WTC11 (cell line): ENCODE data around the gene LRRC47. TPM values are rescaled to one million over a fixed set of nuclear protein-coding genes. Genes with fewer than 3 reads are reported as not detected.

Experiments
- ATAC-seq: fragments of 200-7000 bp; cut with Tn5 transposase; 2 replicates; pipeline ENCODE4 v1.10.0; 2021; ENCODE audit warnings: mild to moderate bottlenecking, moderate library complexity
- CTCF ChIA-PET: fragments of 300-600 bp; sonication (Branson Sonifier 250); formaldehyde crosslinking; loops from one replicate; lab custom pipeline; 2021; ENCODE audit warnings: antibody characterized with exemption; lab: Charles Lee
- POLR2A ChIA-PET: fragments of 350-600 bp; sonication (Branson Sonifier 250); formaldehyde crosslinking; loops from one replicate; lab custom pipeline; 2021; ENCODE audit warnings: antibody characterized with exemption; lab: Charles Lee
- DNase-seq: peaks from one replicate; pipeline ENCODE4 v3.0.0; 2021; ENCODE audit warnings: low spot score
- H3K27ac Mint-ChIP-seq: 2 replicates; pipeline ENCODE4 v1.8.0; 2021; ENCODE audit warnings: mixed read lengths
- H3K27me3 Mint-ChIP-seq: 2 replicates; pipeline ENCODE4 v1.8.0; 2021; ENCODE audit warnings: low read depth, mild to moderate bottlenecking, moderate library complexity, mixed read lengths
- H3K36me3 Mint-ChIP-seq: 2 replicates; pipeline ENCODE4 v1.8.0; 2021; ENCODE audit warnings: mixed read lengths
- H3K4me1 Mint-ChIP-seq: 2 replicates; pipeline ENCODE4 v1.8.0; 2022; ENCODE audit warnings: mixed read lengths
- H3K4me3 Mint-ChIP-seq: 2 replicates; pipeline ENCODE4 v1.8.0; 2021; ENCODE audit warnings: mild to moderate bottlenecking, moderate library complexity, mixed read lengths
- H3K9me3 Mint-ChIP-seq: 2 replicates; pipeline ENCODE4 v1.8.0; 2021; ENCODE audit warnings: mixed read lengths
- ATF1 ChIP-seq: sonication (generic); formaldehyde crosslinking; IDR thresholded peaks from 2 replicates; pipeline ENCODE4 v1.8.1; 2023; ENCODE audit warnings: mild to moderate bottlenecking, moderate library complexity, missing genetic modification reagents
- ELF4 ChIP-seq: sonication (generic); formaldehyde crosslinking; IDR thresholded peaks from 2 replicates; pipeline ENCODE4 v1.8.1; 2022; ENCODE audit warnings: low read depth, mild to moderate bottlenecking, moderate library complexity, missing genetic modification reagents
- ETV6 ChIP-seq: sonication (generic); formaldehyde crosslinking; IDR thresholded peaks from 2 replicates; pipeline ENCODE4 v1.8.1; 2022; ENCODE audit warnings: mild to moderate bottlenecking, missing genetic modification reagents
- GRHL2 ChIP-seq: fragments of 250-450 bp; sonication (Bioruptor Pico); IDR thresholded peaks from 2 replicates; pipeline ENCODE4 v1.8.0; 2022; ENCODE audit warnings: mild to moderate bottlenecking, moderate library complexity; ENCODE audit not compliant: insufficient replicate concordance, severe bottlenecking
- GTF2I ChIP-seq: fragments of 250-450 bp; sonication (Bioruptor Pico); conservative IDR thresholded peaks from 2 replicates; pipeline ENCODE4 v1.4.0; 2021; ENCODE audit warnings: mild to moderate bottlenecking
- NFE2L1 ChIP-seq: sonication (generic); formaldehyde crosslinking; IDR thresholded peaks from 2 replicates; pipeline ENCODE4 v1.8.1; 2023; ENCODE audit warnings: missing genetic modification reagents
- RELA ChIP-seq: sonication (generic); formaldehyde crosslinking; IDR thresholded peaks from 2 replicates; pipeline ENCODE4 v1.8.1; 2022; ENCODE audit warnings: missing genetic modification reagents, mild to moderate bottlenecking, borderline replicate concordance
- SMAD4 ChIP-seq: sonication (generic); formaldehyde crosslinking; IDR thresholded peaks from 2 replicates; pipeline ENCODE4 v1.8.0; 2022; ENCODE audit warnings: mild to moderate bottlenecking, missing genetic modification reagents
- TEAD1 ChIP-seq: sonication (generic); formaldehyde crosslinking; IDR thresholded peaks from 2 replicates; pipeline ENCODE4 v1.8.0; 2022; ENCODE audit warnings: mild to moderate bottlenecking, missing genetic modification reagents
- TEAD4 ChIP-seq: sonication (generic); formaldehyde crosslinking; IDR thresholded peaks from 2 replicates; pipeline ENCODE4 v1.8.0; 2022; ENCODE audit warnings: mild to moderate bottlenecking, missing genetic modification reagents
- ZNF138 ChIP-seq: sonication (generic); formaldehyde crosslinking; conservative IDR thresholded peaks from 2 replicates; pipeline ENCODE4 v1.8.1; 2022; ENCODE audit warnings: mild to moderate bottlenecking, moderate library complexity, missing genetic modification reagents
- total RNA-seq: library from RNA; stranded (reverse); gene quantifications from 3 replicates; pipeline ENCODE4 v1.2.3, GENCODE V29; 2021
- TF ChIP-seq, protein P1 (sequence below): sonication (generic); formaldehyde crosslinking; IDR thresholded peaks from 2 replicates; pipeline ENCODE4 v1.8.1; 2022; ENCODE audit warnings: low read depth, mild to moderate bottlenecking, moderate library complexity, missing genetic modification reagents, borderline replicate concordance
- TF ChIP-seq, protein P2 (sequence below): fragments of 200-600 bp; IDR thresholded peaks from 2 replicates; pipeline ENCODE4 v1.8.0; 2022; ENCODE audit warnings: antibody characterized with exemption
- TF ChIP-seq, protein P3 (sequence below): sonication (generic); formaldehyde crosslinking; IDR thresholded peaks from 2 replicates; pipeline ENCODE4 v1.8.0; 2022; ENCODE audit warnings: mild to moderate bottlenecking, missing genetic modification reagents
- TF ChIP-seq, protein P4 (sequence below): sonication (generic); formaldehyde crosslinking; IDR thresholded peaks from 2 replicates; pipeline ENCODE4 v1.8.1; 2022; ENCODE audit warnings: mild to moderate bottlenecking, missing genetic modification reagents, moderate library complexity, borderline replicate concordance
- TF ChIP-seq, protein P5 (sequence below): sonication (generic); formaldehyde crosslinking; IDR thresholded peaks from 2 replicates; pipeline ENCODE4 v1.8.0; 2023; ENCODE audit warnings: missing genetic modification reagents
- TF ChIP-seq, protein P6 (sequence below): fragments of 250-450 bp; sonication (Bioruptor Pico); IDR thresholded peaks from 2 replicates; pipeline ENCODE4 v1.9.0; 2021; ENCODE audit warnings: mild to moderate bottlenecking, borderline replicate concordance
- TF ChIP-seq, protein P7 (sequence below): fragments of 250-450 bp; sonication (Bioruptor Pico); IDR thresholded peaks from 2 replicates; pipeline ENCODE4 v2.1.2; 2022; ENCODE audit warnings: mild to moderate bottlenecking, moderate library complexity
- TF ChIP-seq, protein P8 (sequence below): sonication (generic); formaldehyde crosslinking; IDR thresholded peaks from 2 replicates; pipeline ENCODE4 v1.8.1; 2023; ENCODE audit warnings: mild to moderate bottlenecking, missing genetic modification reagents

Gene LRRC47
- total RNA-seq, 1 experiment from 2014 or later = 92.4 TPM

DNA sequence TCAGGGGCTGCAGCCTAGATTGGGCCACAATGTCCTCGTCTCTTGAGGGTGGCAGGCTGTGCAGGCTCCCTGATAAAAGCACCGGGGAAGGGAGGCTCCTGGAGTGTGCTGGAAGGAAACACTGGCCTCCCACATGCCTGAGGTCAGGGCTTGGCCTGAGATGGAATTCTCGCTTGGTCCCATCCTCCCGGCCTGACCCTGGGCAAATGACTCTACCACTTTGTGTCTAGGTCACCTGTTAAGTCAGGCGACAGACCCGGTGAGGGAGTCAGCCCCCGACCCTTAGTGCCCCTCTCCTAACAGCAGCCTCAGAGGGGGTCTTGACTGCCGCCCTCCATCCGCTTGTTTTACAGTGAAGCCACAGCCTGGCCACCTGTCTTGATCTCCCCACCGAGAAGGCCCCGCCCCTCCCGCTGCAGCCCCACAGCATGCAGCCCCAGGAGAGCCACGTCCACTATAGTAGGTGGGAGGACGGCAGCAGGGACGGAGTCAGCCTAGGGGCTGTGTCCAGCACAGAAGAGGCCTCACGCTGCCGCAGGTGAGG, 21.3 kb downstream of the LRRC47 start:
- ATAC-seq (no peak), DNase-seq (no peak)
- Mint-ChIP-seq H3K4me1 (peaks cover 23% of the 10 kb centered on the region), H3K27ac (no peak overlapping the region), H3K9me3 (no peaks in the 10 kb centered on the region), H3K4me3 (no peak overlapping the region; the same call in 1 of the 2 replicates), H3K36me3 (peaks cover 10% of the 10 kb centered on the region), H3K27me3 (no peaks in the 10 kb centered on the region; the same call in none of the 2 replicates)
- no peak for TF ChIP-seq TEAD1 (CRISPR knock-in tag)
- TF ChIP-seq, protein P1, sequence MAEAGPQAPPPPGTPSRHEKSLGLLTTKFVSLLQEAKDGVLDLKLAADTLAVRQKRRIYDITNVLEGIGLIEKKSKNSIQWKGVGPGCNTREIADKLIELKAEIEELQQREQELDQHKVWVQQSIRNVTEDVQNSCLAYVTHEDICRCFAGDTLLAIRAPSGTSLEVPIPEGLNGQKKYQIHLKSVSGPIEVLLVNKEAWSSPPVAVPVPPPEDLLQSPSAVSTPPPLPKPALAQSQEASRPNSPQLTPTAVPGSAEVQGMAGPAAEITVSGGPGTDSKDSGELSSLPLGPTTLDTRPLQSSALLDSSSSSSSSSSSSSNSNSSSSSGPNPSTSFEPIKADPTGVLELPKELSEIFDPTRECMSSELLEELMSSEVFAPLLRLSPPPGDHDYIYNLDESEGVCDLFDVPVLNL (CRISPR knock-in tag) = no peak
- TF ChIP-seq GRHL2 = no peak
- TF ChIP-seq TEAD4 = no peak
- TF ChIP-seq RELA (CRISPR knock-in tag) = no peak
- no peak for TF ChIP-seq ZNF138 (CRISPR knock-in tag)
- TF ChIP-seq ATF1 = no peak
- TF ChIP-seq, protein P2, sequence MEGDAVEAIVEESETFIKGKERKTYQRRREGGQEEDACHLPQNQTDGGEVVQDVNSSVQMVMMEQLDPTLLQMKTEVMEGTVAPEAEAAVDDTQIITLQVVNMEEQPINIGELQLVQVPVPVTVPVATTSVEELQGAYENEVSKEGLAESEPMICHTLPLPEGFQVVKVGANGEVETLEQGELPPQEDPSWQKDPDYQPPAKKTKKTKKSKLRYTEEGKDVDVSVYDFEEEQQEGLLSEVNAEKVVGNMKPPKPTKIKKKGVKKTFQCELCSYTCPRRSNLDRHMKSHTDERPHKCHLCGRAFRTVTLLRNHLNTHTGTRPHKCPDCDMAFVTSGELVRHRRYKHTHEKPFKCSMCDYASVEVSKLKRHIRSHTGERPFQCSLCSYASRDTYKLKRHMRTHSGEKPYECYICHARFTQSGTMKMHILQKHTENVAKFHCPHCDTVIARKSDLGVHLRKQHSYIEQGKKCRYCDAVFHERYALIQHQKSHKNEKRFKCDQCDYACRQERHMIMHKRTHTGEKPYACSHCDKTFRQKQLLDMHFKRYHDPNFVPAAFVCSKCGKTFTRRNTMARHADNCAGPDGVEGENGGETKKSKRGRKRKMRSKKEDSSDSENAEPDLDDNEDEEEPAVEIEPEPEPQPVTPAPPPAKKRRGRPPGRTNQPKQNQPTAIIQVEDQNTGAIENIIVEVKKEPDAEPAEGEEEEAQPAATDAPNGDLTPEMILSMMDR = no peak
- TF ChIP-seq ETV6 = no peak
- TF ChIP-seq, protein P3, sequence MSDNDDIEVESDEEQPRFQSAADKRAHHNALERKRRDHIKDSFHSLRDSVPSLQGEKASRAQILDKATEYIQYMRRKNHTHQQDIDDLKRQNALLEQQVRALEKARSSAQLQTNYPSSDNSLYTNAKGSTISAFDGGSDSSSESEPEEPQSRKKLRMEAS = no peak
- TF ChIP-seq, protein P4, sequence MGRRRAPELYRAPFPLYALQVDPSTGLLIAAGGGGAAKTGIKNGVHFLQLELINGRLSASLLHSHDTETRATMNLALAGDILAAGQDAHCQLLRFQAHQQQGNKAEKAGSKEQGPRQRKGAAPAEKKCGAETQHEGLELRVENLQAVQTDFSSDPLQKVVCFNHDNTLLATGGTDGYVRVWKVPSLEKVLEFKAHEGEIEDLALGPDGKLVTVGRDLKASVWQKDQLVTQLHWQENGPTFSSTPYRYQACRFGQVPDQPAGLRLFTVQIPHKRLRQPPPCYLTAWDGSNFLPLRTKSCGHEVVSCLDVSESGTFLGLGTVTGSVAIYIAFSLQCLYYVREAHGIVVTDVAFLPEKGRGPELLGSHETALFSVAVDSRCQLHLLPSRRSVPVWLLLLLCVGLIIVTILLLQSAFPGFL (CRISPR knock-in tag) = no peak
- no peak for TF ChIP-seq SMAD4 (CRISPR knock-in tag)
- no peak for TF ChIP-seq GTF2I (CRISPR knock-in tag)
- TF ChIP-seq, protein P5, sequence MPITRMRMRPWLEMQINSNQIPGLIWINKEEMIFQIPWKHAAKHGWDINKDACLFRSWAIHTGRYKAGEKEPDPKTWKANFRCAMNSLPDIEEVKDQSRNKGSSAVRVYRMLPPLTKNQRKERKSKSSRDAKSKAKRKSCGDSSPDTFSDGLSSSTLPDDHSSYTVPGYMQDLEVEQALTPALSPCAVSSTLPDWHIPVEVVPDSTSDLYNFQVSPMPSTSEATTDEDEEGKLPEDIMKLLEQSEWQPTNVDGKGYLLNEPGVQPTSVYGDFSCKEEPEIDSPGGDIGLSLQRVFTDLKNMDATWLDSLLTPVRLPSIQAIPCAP (CRISPR knock-in tag) = no peak
- CTCF ChIA-PET = interaction anchor here (1.0 to 2.2 kb wide), 14 partner anchors 8 to 124 kb away, joined by 3 to 59 read pairs (median 8); partner anchors contain the start of genes C1orf174 and LRRC47
- POLR2A ChIA-PET = interaction anchor here (1.6 to 1.7 kb wide), 2 partner anchors 18 to 21 kb away, joined by 5 to 10 read pairs; partner anchors contain the start of gene LRRC47

DNA sequence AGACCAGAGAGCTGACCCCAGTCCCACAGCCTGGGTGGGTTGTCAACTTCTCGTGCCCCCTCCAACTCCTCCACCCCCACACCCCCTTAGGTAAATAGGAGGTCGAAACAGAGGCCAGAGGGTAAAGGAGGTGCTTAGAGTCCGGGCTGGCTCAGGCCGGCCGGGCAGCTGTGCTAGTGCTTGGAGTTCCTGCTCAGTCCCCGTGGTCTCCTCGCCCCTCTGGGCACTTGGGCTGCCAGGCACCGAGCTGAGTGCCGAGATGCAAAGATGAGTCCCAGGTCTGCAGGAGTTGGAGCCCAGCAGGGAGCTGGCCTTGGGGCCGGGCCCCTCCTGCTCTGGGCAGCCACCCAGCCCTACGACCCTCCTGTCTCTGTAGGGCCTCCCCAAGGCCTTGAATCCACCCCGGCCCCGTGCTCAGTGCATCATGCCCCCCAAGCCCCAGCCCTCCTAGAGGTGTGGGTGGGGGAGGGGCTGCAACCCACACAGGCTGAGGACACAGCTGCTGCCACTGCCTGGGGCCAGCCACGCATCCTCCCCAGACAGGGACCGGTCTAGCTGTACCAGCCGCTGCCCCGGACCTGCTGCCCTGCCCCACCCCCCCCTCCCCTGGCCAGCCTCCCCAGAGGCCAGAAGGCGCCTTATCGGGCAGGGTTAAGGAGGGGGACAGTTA, 21.9 kb downstream of the LRRC47 start:
- CTCF ChIA-PET = interaction anchor here (0.9 to 2.2 kb wide), 4 partner anchors 28 to 417 kb away, joined by 3 to 19 read pairs (median 4); no protein-coding TSS in a partner anchor
- ATAC-seq = no peak
- TF ChIP-seq, protein P6, sequence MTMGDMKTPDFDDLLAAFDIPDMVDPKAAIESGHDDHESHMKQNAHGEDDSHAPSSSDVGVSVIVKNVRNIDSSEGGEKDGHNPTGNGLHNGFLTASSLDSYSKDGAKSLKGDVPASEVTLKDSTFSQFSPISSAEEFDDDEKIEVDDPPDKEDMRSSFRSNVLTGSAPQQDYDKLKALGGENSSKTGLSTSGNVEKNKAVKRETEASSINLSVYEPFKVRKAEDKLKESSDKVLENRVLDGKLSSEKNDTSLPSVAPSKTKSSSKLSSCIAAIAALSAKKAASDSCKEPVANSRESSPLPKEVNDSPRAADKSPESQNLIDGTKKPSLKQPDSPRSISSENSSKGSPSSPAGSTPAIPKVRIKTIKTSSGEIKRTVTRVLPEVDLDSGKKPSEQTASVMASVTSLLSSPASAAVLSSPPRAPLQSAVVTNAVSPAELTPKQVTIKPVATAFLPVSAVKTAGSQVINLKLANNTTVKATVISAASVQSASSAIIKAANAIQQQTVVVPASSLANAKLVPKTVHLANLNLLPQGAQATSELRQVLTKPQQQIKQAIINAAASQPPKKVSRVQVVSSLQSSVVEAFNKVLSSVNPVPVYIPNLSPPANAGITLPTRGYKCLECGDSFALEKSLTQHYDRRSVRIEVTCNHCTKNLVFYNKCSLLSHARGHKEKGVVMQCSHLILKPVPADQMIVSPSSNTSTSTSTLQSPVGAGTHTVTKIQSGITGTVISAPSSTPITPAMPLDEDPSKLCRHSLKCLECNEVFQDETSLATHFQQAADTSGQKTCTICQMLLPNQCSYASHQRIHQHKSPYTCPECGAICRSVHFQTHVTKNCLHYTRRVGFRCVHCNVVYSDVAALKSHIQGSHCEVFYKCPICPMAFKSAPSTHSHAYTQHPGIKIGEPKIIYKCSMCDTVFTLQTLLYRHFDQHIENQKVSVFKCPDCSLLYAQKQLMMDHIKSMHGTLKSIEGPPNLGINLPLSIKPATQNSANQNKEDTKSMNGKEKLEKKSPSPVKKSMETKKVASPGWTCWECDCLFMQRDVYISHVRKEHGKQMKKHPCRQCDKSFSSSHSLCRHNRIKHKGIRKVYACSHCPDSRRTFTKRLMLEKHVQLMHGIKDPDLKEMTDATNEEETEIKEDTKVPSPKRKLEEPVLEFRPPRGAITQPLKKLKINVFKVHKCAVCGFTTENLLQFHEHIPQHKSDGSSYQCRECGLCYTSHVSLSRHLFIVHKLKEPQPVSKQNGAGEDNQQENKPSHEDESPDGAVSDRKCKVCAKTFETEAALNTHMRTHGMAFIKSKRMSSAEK (CRISPR knock-in tag) = no peak
- TF ChIP-seq, protein P7, sequence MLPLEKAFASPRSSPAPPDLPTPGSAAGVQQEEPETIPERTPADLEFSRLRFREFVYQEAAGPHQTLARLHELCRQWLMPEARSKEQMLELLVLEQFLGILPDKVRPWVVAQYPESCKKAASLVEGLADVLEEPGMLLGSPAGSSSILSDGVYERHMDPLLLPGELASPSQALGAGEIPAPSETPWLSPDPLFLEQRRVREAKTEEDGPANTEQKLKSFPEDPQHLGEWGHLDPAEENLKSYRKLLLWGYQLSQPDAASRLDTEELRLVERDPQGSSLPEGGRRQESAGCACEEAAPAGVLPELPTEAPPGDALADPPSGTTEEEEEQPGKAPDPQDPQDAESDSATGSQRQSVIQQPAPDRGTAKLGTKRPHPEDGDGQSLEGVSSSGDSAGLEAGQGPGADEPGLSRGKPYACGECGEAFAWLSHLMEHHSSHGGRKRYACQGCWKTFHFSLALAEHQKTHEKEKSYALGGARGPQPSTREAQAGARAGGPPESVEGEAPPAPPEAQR (CRISPR knock-in tag) = no peak
- no peak for TF ChIP-seq ELF4 (CRISPR knock-in tag)
- TF ChIP-seq NFE2L1 = no peak
- TF ChIP-seq, protein P8, sequence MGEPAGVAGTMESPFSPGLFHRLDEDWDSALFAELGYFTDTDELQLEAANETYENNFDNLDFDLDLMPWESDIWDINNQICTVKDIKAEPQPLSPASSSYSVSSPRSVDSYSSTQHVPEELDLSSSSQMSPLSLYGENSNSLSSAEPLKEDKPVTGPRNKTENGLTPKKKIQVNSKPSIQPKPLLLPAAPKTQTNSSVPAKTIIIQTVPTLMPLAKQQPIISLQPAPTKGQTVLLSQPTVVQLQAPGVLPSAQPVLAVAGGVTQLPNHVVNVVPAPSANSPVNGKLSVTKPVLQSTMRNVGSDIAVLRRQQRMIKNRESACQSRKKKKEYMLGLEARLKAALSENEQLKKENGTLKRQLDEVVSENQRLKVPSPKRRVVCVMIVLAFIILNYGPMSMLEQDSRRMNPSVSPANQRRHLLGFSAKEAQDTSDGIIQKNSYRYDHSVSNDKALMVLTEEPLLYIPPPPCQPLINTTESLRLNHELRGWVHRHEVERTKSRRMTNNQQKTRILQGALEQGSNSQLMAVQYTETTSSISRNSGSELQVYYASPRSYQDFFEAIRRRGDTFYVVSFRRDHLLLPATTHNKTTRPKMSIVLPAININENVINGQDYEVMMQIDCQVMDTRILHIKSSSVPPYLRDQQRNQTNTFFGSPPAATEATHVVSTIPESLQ (CRISPR knock-in tag) = no peak

More for the DNA sequence above, 21.9 kb downstream of the LRRC47 start:
- POLR2A ChIA-PET = no interaction called here
- DNase-seq = no peak
- peaks cover 4% of the 10 kb centered on the region for H3K36me3 Mint-ChIP-seq
- H3K4me3 Mint-ChIP-seq = no peak overlapping the region
- no peaks in the 10 kb centered on the region; the same call in none of the 2 replicates for H3K27me3 Mint-ChIP-seq
- H3K4me1 Mint-ChIP-seq = peaks cover 23% of the 10 kb centered on the region
- H3K9me3 Mint-ChIP-seq = no peaks in the 10 kb centered on the region
- no peak overlapping the region for H3K27ac Mint-ChIP-seq
